NCI-H2029 treated with DMSO at 0.1 percent for 48 hours (cell line): ENCODE data around the gene HOXD11.
A peak's percentile ranks its signal among the peaks of the same experiment; 100 is the strongest.

Experiments
- DNase-seq: peaks from one replicate; lab custom pipeline; 2025; lab: John Stamatoyannopoulos, UW

HOXD11 gene

DNA sequence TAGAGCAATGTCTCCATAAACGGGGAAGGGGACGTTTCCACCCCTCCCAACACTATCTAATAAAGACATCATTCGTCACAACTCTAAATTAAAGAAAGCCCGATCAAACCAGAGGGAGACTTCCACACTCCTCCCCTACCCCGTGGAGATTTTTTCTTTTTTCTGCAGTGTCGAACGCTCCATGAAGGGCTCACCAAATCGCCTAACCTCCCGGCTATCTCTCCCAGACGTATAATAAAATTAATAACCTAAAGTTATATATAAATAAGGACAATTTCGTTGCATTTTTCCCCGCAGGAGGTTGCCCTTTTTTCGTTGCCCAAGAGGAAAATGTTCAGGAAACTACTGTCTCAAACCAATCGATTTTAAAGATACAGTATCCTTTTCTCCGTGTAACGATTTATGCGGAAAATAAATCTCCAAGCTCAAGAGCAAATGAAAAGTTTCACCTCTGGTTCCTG lies 25.7 kb upstream of the HOXD11 start:
- no peak for DNase-seq

DNA sequence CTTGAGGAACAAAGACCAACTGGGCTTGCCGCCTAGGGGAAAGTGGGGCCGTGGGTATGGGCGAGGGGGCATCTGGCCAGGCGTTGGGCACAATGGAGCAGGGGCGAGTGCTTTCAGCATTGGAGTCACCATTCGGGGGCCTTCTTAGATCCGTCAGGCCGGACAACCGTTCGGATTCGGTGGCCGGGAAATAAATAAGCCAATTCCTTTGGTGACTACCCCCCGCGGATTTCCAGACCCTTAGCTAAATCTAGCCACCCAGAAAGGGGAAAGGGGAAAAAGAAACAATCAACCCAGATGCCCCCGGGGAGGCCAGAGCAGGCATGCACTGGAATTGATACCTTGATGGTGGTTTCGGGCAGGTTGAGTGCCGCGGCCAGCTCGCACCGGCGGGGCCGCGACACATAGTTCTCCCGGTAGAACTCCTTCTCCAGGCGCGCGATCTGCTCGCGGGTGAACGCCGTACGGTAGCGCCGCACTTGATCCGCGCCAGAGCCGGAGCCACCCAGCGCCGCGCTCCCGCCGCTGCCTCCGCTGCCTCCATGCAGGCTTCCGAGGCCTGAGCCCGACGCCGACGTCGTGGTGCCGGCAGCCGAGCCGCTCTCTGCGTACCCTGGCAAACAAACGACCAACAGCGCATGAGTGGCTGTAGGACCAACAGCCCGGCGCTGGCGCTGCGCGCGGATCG lies 25.1 kb upstream of the HOXD11 start:
- DNase-seq, result no peak

DNA sequence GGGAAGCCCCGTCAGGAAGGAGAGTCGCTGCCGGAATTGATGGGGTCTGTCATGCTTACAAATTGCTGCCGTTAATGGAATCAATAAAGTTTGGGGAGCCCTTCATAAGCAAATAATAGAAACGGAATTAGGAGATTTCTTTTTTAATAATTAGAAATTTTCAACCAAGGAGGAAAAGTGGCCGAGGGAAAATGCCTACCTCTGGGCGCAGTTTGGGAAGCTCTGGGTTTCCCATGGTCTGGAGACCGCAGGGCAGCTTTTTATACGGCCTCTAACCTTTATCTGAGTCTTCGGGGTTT lies 24.6 kb upstream of the HOXD11 start:
- no peak for DNase-seq

DNA sequence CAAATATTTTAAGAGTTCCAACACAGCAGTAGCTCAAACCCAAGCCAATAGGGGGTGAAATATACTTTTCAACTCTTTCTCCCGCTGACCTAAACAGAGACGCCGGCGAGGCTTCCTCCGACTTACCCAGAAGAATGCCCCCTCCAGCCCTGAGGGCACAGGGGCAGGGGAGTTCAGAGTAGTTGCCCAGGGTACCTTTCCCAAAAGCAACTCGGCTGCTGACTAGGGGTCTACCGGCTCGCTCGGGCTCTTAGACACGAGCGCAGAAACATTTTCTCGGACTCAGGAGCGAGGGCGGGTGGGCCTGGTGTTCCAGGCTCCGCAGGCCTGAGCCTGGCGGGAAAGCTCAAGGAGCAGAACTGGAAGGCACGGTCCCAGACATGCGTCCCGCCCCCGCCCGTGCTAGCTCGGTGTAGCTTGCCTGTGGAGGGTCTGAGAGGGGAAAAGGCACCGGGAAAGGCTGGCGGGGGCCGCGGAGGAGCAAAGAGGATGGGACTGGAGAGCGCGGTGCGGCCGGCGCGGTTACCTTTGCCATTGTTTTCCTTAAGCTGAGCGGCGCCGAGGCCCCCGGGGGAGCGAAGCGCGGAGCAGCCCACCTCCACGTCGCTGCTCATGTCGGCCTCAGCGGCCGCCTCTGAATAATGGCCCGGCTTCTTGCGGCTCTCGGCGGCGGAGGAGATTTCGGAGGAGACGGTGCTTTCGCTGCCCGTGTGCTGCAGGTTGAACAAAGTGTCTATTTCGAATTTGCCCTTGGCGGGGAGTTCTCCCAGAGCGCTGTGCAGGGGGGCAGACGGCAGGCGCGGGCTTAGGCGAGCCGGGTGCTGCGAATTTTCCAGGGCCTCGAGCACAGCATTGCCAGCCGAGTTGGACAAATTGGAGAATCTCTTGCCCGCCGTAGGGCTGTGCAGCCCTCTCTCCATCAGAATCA lies 24.0 kb upstream of the HOXD11 start:
- DNase-seq, result no peak

DNA sequence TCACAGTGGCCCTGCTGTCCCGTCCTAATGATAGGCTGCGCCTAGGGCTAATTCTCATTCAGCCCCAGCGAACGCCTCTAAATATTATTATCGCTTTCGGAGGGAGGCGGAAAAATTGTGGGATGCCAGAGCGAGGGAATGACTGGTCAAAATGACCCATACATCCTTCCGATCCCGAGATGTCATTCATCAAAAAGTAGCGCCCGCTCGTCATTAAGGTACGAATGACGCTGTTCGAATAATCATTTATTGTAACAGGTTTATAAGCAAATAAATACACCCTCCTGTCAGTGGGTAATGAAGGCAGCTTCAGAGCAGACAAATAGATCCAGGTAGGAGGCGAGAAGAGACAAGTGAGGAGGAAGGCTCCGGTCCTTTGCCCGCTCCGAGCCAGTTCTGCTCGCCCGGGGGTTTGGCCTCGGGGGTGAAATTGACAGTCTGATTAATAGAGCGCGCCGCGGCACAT lies 23.3 kb upstream of the HOXD11 start, which contains the start of gene EVX2:
EVX2 (minus strand) TSS at position 167 of the 466 bp plus-strand sequence. CDS start 186 bp downstream, outside the sequence.
- no peak for DNase-seq

DNA sequence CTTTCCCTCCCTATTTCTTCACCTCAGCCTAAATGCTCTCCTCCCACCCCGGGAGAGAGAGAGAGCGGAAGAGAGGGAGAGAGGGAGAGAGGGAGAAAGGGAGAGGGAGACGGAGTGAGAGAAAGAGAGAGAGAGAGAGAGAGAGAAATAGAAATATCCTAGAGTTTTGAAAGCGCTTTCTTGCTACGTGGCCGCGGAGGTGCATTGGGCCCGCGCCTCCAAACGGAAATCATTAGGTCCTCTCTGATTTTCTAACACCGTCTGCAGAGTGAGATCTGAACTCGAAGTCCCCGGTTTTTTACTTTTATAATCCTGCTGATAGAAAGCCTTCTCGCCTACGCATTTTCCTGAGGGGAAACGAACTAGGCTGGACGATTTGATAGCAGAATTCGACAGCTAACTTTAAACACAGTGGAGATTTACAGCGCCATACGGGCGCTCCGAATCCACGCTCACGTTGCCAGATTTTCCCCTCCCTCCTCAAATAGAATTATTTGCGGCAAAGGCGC lies 22.4 kb upstream of the HOXD11 start:
- no peak for DNase-seq

DNA sequence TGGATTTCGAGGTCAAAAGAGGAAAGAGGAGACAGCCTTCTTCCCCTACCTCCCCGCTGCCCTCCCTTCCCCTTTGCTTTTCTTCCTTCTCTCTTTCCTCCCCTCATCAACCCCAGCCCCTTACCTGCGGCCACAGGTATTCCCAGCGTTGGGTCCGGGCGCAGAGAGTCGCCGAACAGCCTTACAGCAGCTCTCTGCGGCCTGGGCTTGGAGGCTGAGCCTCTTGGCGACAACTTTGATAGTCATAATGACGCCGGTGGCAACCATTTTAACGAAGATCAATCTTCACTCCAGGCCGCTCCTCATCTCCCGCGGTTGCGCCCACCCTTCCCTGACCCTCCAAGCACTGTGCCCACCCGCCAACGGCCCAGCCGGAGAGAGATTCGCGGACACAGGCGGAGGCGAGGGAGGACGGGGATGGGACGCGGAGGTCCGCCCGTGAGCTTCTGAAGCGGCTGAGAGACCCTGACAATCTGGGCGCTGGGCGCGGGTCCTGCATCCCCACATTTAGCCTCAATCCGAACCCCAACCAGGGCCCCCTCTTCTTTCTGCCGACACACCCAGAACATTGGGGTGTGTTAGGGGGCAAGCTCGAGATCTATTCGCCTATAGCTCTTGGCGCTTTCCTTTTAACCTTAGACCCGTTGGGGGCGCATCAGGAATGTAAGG lies 21.8 kb upstream of the HOXD11 start:
- DNase-seq, result no peak

DNA sequence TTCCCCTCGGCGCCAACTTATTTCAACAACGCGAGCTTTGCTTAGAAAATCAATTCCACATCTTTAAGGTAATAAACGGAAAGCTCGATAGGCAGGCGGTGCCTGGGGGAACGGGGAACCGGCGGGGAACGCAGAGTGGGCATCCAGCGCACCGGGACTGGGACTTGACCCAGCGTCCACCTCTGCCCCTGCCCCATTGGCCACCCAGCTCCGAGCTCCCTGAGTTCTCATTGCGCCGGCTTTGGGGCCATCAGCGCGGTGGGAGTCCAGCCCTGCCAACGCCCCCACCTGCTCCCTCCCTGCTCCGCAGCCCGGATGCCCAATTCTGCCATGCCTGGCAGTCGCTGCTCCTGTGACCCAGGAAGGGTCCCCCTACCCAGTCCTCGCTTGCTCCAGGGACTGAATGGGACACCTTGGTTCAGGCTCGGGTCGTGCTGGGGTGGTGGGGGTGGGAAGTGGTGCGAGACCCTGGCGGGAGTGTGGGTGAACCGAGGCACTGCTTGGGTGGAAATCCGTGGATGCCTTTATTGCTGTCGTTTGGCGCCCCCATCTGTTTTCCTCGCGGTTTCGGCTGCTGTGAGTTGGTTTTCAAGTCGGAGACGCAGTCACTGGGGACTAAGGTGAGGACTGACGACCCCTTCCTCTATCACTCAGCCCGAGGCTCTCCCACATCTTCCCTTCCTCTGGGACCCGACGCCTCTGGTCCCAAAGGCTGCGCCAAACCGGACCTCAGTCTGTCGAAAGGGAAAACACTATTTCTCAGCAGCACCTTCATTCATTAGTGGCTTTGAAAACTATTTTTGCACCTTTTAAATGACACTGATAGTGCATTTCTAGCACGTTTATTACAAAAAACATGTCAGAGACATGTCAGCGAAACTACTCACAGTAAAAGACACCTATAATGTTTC lies 21.0 kb upstream of the HOXD11 start:
- DNase-seq, result no peak

DNA sequence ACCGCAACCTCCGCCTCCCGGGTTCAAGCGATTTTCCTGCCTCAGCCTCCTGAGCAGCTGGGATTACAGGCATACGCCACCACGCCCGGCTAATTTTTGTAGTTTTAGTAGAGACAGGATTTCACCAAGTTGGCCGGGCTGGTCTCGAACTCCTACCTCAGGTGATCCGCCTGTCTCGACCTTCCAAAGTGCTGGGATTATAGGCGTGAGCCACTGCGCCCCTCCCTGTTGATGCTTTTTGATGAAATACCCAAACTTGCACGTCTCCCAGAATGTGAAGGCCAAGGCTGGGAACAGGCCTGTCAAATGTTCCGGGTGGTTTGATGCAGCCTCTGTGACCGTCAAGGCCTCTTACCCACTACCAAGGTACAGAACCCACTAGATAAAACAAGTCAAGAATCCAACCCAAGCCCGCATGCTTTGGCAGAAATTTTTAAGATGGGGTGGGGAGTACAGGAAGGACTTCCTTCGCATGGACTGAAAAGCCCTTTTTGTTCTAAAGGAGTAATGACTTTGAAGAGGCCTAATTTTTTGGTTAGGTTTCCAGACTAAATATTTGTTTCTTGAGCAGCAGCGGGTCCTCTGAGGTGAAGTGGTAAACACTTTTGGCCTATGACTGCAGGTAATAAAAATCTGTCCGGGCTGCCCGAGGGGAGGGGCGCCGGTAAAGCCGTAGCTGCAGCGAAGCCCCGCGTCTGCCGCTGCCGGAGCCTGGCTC lies 19.6 kb upstream of the HOXD11 start:
- DNase-seq, result no peak

DNA sequence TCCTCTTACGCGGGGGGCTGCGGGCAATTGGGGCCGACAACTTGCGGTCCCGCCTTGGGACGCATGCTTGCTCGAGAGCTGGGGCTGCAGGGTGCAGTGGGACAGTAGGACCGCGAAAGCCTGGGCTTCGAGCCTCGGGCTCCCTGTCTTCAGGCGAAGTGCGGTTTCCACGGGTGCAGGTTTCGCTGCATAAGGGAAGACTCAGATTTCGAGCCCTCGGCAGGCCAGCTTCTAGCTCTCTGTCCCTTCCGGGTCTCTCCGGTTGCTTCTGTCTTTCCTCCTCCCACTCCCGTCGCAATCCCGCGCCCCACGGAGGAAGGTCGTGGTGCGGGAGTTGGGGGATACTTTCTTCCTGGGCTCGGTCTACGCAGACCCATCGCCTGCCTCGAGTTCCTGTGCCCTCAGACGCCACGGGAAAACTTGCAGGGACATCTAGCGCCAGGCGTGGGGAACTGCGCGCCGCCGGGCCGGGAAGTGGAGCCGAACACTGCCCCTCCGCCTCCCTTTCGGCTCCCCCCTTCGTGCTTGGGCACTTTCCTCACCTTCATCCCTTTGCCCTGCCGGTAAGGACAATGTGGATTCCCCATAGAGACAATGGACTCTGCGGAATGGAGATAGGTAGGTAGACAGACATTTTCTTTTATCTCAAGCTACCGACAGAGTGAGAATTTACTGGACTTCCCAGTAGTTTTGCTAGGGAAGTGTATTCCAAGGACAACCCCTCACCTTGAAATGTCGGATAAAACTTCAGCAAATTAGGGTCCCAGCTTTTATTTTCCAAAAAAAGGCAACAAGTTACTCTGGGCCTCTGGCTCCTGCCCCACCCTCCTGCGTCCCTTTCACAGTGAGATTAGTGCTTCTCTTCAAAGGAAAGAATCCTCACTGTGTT lies 18.8 kb upstream of the HOXD11 start:
- peak; percentile 47 for DNase-seq

DNA sequence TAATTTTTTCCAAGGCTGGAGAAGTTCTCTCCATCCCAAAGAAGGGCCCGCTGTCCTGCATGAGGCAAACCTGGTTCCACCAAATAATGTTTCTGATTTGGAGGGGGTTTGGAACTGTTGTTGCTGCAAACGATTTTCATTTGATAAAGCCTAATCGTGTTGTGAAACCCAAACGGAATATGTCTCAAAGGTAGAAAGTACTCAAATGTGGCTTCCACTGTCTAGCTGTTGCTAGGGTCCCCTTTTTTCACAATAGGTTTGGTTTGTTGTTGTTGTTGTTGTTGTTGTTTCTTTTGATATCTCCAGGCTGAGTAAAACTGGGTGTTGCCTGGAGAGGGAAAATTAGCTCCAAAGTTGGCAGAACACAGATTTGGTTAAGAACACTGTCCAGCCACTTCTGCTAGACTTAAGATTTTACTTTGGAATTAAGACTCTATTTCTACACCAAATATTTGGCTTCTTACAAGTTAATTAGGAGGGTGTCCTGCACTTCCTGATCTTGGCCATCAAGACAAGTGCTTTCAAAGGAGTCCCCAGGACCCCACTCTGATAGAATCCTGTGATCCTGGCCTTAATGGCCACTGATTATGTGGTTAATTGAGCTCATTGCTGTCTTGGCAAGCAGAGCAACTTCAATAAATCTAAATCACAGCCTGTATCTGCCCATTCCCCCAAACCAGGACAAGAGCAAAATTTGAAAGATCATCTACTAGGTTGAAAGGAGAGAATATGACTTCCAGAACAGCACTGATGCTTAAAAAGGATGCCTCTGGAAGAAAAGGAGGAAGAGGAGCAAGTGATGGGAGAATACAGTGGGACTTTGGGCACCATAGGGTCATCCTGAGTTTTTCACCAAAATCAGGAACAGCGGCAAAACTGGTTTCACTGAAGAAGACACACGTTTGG lies 17.9 kb upstream of the HOXD11 start:
- DNase-seq, result no peak

DNA sequence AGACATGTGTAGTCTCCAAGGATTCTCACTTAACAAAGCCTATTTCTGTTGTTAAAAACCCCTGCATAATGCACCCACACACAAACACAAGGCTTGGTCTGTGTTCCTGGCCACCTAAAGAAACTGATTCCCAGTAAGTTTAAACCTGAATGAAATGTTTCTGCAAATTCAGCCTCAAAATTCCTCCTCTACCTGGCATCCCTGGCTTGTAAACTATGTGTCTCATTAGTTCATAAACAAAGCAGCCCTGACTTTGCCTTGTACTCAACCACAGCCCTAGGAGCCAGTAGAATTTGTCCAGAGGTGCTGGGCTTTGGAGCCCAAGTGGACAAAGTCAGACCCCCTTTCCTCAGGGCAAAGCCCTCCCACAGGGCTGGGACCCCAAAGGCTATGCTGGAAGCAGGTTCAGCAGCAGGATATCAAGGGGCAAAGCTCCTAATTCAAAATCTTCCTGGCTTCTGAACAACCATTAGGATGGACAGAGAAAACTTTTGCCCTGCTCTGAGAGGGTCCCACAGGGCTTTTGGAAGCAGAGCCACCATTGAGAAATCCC lies 17.2 kb upstream of the HOXD11 start:
- DNase-seq, result no peak

DNA sequence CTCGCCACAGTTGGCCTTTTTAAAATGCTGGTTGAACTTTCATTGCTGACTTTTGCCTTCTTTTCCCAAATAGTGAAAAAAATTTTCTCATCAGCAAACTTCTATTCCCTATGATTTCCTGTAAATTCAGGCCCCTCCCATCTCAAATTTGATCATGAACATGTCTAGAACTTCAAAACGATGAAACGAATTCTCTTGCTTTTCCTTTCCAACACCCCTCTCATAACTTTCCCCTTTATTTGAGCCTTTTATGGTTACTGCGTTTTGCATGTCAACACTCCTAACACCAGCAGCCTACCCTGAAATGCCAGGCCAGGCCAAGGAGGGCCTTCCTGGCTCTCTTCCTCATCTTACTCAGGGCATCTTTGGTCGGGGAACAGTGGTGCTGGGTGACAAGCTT lies 16.2 kb upstream of the HOXD11 start:
- DNase-seq, result no peak

DNA sequence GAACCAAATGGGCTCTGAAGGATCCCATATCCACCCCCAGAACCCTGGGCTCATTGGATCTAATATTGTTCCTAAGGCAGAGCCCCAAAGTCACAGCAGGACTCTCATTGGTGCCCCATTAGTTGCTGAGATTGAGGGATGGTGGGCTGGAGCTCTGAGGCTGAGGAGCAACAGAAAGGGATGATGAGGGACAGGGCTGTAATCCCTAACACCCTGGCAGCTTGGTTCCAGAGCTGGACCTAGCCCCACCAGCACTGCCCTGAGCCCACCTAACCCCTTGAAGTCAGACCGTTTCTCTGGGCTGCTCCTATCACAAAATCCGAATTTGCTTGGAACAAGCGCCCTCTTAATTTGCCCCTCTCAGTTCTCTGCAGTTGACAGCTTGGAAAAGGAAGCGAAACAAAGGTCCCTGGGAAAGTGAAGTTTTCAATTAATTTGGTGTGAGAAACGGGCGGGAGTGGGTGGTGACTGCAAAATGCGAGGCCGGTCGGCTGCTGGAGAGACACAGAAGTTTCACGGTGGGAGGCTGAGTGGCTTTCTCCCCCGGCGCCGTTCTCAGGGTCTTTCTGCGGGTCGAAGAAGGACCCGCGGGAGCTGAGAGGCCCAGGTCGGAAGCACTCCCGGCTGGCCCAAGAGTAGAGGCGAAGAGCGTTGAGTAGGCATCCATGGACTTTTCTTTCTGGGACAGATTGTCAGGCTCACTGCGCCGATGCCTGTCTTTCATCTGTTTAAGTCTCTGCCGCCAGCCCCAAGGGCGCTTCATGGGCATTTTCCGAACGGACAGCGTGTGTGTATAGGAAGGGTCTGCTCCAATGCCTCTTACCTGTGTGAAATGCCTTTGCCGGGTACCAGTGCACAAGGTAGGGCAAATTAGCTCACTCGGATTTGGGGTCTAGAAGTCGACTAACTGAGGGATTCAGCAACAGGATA lies 15.5 kb upstream of the HOXD11 start:
- no peak for DNase-seq

DNA sequence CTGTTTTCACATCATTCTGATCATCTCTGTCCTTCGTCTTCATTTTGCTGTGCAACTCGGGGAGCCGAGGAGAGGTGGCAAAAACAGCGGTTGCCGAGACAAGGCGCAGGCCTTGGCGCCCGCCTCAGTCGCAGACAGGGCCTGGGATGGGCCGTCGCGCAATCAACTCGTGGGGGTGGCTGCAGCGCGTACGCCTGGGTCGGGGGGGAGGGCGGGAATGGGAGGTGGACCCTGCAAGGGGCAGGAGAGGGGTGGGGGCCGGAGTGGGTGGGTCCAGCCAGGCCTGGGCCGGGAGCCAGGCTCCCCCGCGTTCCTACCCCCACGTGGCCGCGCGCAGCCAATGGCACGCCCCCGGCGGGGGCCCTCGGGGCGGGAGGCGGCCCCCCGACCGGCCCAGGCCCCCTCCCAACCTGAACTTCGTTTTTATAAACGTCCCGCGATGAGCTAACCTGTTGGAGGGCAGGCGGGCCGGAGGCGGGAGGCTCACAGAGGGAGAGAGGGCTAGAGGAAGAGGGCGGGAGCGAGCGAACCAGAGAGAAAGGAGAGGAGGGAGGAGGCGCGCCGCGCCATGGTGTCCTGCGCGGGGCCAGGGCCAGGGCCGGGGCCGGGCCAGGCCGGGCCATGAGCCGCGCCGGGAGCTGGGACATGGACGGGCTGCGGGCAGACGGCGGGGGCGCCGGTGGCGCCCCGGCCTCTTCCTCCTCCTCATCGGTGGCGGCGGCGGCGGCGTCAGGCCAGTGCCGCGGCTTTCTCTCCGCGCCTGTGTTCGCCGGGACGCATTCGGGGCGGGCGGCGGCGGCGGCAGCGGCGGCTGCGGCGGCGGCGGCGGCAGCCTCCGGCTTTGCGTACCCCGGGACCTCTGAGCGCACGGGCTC lies 14.6 kb upstream of the HOXD11 start, which contains the start of gene HOXD13:
HOXD13 (plus strand) TSS at position 452 of the 875 bp plus-strand sequence; CDS start at position 622, 170 bp downstream.
- no peak for DNase-seq
